Measurements from ENCODE around the gene IGFN1.
"Not testable (repeated sequence)": the region's sequence is repeated elsewhere in the genome, so short reads cannot be mapped to it uniquely, and the experiment has no call there.

Gene IGFN1

GRCh38 chr1:201219481-201220387, 29.1 kb downstream of the IGFN1 start:
- DNase-seq = no peak

- no peak for DNase-seq
These were observed 29.7 kb downstream of the IGFN1 start for GRCh38 chr1:201220388-201220715.

- no peak for DNase-seq
These were observed 30.7 kb downstream of the IGFN1 start for GRCh38 chr1:201221201-201221846.

- DNase-seq = no peak
These were observed 31.5 kb downstream of the IGFN1 start for GRCh38 chr1:201222125-201222524.

GRCh38 chr1:201223852-201224665, 33.4 kb downstream of the IGFN1 start:
- no peak for DNase-seq

- DNase-seq = peak; percentile 52
These were observed 34.2 kb downstream of the IGFN1 start for GRCh38 chr1:201224666-201225370.

GRCh38 chr1:201226178-201226514, 35.5 kb downstream of the IGFN1 start:
- no peak for DNase-seq

- DNase-seq = no peak
These were observed 36.4 kb downstream of the IGFN1 start for GRCh38 chr1:201226859-201227488.

GRCh38 chr1:201228011-201228983, 37.7 kb downstream of the IGFN1 start:
- no peak for DNase-seq

- DNase-seq = no peak
These were observed 38.5 kb downstream of the IGFN1 start for GRCh38 chr1:201229095-201229494.

GRCh38 chr1:201229771-201230635, 39.4 kb downstream of the IGFN1 start:
- peak; percentile 63 for DNase-seq

GRCh38 chr1:201230676-201231075, 40.1 kb downstream of the IGFN1 start:
- no peak for DNase-seq

GRCh38 chr1:201239646-201240045, 49.0 kb downstream of the IGFN1 start:
- not testable (repeated sequence) for DNase-seq

GRCh38 chr1:201240171-201240570, 49.5 kb downstream of the IGFN1 start:
- DNase-seq = no peak

GRCh38 chr1:201241736-201242135, 51.1 kb downstream of the IGFN1 start:
- no peak for DNase-seq

GRCh38 chr1:201245082-201245481, 54.5 kb downstream of the IGFN1 start:
- DNase-seq = no peak

- no peak for DNase-seq
These were observed 58.3 kb downstream of the IGFN1 start for GRCh38 chr1:201248721-201249559.

GRCh38 chr1:201250326-201251011, 59.8 kb downstream of the IGFN1 start:
- no peak for DNase-seq

- DNase-seq = no peak
These were observed 60.8 kb downstream of the IGFN1 start for GRCh38 chr1:201251411-201251810.

Data from fibroblast of skin of right biceps (primary cell).